Endothelial cell of umbilical vein (primary cell): ENCODE results near the gene TMEM183A.

Source experiments
- EZH2 ChIP-seq: IDR thresholded peaks from 2 replicates; pipeline ENCODE4 v1.6.1; 2012; ENCODE audit warnings: borderline replicate concordance, low read depth, mild to moderate bottlenecking, moderate library complexity, low read length, inconsistent platforms; ENCODE audit not compliant: severe bottlenecking
- POLR2AphosphoS5 ChIP-seq: IDR thresholded peaks from 2 replicates; pipeline ENCODE4 v1.6.1; 2012; ENCODE audit warnings: low read depth, mild to moderate bottlenecking, control low read depth, low read length, moderate library complexity; ENCODE audit not compliant: insufficient read depth
- TF ChIP-seq, protein P1 (sequence below), 2 donors: IDR thresholded peaks; 1 replicate in 1 of 2; 2 replicates in 1 of 2; pipeline ENCODE4 v1.5.1; 2011; ENCODE audit warnings: low read length in 2 of 2, mild to moderate bottlenecking in 2 of 2, moderate library complexity in 2 of 2, control low read depth in 1 of 2, inconsistent platforms in 1 of 2, low read depth in 1 of 2; ENCODE audit not compliant: insufficient read depth in 1 of 2; ENCODE audit errors: extremely low read depth in 1 of 2

DNA sequence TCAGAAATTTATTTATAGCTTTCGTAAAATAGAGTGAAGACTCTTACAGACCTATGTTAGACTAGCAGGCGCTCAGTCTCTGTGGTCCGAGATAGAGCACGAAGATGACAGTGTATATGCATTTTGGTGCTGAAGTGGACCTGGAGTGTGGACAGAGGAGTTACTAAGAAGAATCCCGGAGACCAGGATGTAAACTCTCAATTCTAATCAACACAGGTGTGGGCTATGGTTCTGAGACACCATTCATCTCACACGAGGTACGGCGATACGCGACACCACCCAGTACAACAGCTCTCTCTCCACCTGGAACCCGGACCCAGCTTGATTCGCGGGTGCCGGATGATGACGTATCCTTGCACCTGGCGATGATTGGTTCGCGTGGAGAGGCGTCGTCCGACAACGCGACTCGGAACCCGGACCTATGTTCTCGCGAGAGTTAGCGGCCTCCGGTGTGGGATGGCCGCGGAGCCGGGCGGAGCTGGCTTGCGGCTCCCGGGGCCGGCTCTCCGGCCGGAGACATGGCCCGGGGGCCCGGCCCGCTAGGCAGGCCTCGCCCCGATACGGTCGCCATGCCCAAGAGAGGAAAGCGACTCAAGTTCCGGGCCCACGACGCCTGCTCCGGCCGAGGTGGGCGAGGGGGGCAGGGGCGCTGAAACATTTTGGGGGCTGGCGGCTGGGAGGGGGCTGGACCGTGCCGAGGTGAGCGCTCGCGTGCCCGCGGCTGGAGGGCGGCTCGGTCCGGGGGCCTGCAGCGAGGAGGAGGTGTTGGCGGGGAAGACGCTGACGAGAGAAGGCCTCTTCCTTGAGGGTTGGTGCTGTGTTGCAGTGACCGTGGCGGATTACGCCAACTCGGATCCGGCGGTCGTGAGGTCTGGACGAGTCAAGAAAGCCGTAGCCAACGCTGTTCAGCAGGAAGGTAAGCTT, at the start of gene TMEM183A:
- TF ChIP-seq EZH2: no peak
- peak; percentile 79 for TF ChIP-seq POLR2AphosphoS5
- TF ChIP-seq, protein P1, sequence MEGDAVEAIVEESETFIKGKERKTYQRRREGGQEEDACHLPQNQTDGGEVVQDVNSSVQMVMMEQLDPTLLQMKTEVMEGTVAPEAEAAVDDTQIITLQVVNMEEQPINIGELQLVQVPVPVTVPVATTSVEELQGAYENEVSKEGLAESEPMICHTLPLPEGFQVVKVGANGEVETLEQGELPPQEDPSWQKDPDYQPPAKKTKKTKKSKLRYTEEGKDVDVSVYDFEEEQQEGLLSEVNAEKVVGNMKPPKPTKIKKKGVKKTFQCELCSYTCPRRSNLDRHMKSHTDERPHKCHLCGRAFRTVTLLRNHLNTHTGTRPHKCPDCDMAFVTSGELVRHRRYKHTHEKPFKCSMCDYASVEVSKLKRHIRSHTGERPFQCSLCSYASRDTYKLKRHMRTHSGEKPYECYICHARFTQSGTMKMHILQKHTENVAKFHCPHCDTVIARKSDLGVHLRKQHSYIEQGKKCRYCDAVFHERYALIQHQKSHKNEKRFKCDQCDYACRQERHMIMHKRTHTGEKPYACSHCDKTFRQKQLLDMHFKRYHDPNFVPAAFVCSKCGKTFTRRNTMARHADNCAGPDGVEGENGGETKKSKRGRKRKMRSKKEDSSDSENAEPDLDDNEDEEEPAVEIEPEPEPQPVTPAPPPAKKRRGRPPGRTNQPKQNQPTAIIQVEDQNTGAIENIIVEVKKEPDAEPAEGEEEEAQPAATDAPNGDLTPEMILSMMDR (IDR thresholded peaks at IDR 0.05; ENCODE audit: extremely low read depth in 1 of 2, insufficient read depth in 1 of 2, low read depth in 1 of 2, low read length in 2 of 2): no peak
